Stimulated activated effector memory CD8-positive, alpha-beta T cell treated with anti-CD3 and anti-CD28 coated beads, Interleukin-12 subunit alpha, Interleukin-12 subunit beta, amount 100 ng/mL, for 72 hours (primary cell): ENCODE data around the gene GMPS.
A peak's percentile ranks its signal among the peaks of the same experiment; 100 is the strongest.

Experiments used
- ATAC-seq: fragments of 150-1000 bp; cut with Tn5 transposase; 2 replicates; pipeline ENCODE4 v1.10.0; 2021
- DNase-seq, 2 donors: peaks; one replicate each; pipeline ENCODE4 v3.0.0; 2021 to 2022; ENCODE audit warnings: low spot score in 2 of 2
- H3K27ac Mint-ChIP-seq: one replicate; pipeline ENCODE4 v1.8.0; 2022; ENCODE audit warnings: mild to moderate bottlenecking, mixed read lengths
- H3K36me3 Mint-ChIP-seq: one replicate; pipeline ENCODE4 v1.8.0; 2022; ENCODE audit warnings: mild to moderate bottlenecking, mixed read lengths
- H3K4me1 Mint-ChIP-seq: one replicate; pipeline ENCODE4 v1.8.0; 2022; ENCODE audit warnings: mixed read lengths
- H3K4me3 Mint-ChIP-seq: one replicate; pipeline ENCODE4 v1.8.0; 2022; ENCODE audit warnings: mild to moderate bottlenecking, mixed read lengths
- H3K9me3 Mint-ChIP-seq: one replicate; pipeline ENCODE4 v1.8.0; 2022; ENCODE audit warnings: mixed read lengths

Gene GMPS

GRCh38 chr3:155890671-155891190 lies 20.3 kb downstream of the GMPS start:
- Mint-ChIP-seq H3K4me1 (peaks cover 27% of the 10 kb centered on the region), H3K27ac (no peak overlapping the region), H3K4me3 (no peak overlapping the region), H3K9me3 (no peaks in the 10 kb centered on the region), H3K36me3 (peaks cover 34% of the 10 kb centered on the region)
- ATAC-seq, result no peak
- DNase-seq, result no peak

GRCh38 chr3:155891321-155891720 lies 20.9 kb downstream of the GMPS start:
- Mint-ChIP-seq H3K27ac (no peak overlapping the region), H3K36me3 (peaks cover 40% of the 10 kb centered on the region), H3K4me3 (no peak overlapping the region), H3K9me3 (no peaks in the 10 kb centered on the region), H3K4me1 (peaks cover 27% of the 10 kb centered on the region)
- ATAC-seq (no peak), DNase-seq (no peak)

GRCh38 chr3:155895379-155895900 lies 25.0 kb downstream of the GMPS start:
- DNase-seq (no peak), ATAC-seq (no peak)
- Mint-ChIP-seq H3K9me3 (no peaks in the 10 kb centered on the region), H3K4me3 (no peak overlapping the region), H3K27ac (no peak overlapping the region), H3K4me1 (peaks cover 6% of the 10 kb centered on the region), H3K36me3 (peaks cover 81% of the 10 kb centered on the region)

- ATAC-seq (no peak), DNase-seq (no peak)
- H3K9me3 Mint-ChIP-seq, result peaks cover 7% of the 10 kb centered on the region
- peaks cover 94% of the 10 kb centered on the region for H3K36me3 Mint-ChIP-seq
- H3K27ac Mint-ChIP-seq, result no peak overlapping the region
- peaks cover 14% of the 10 kb centered on the region for H3K4me1 Mint-ChIP-seq
- H3K4me3 Mint-ChIP-seq, result no peak overlapping the region
Measured at GRCh38 chr3:155906900-155907299, 36.5 kb downstream of the GMPS start.

GRCh38 chr3:155908086-155908485 lies 37.6 kb downstream of the GMPS start:
- Mint-ChIP-seq H3K4me1 (peaks cover 14% of the 10 kb centered on the region), H3K36me3 (peaks cover 99% of the 10 kb centered on the region), H3K4me3 (peak overlapping the region; percentile 1), H3K9me3 (peaks cover 7% of the 10 kb centered on the region), H3K27ac (peak overlapping the region; percentile 64)
- DNase-seq (no peak), ATAC-seq (peak; percentile 34)

GRCh38 chr3:155908605-155909004 lies 38.2 kb downstream of the GMPS start:
- Mint-ChIP-seq H3K4me1 (peaks cover 14% of the 10 kb centered on the region), H3K27ac (peak overlapping the region; percentile 64), H3K36me3 (peaks cover 99% of the 10 kb centered on the region), H3K4me3 (no peak overlapping the region), H3K9me3 (peaks cover 7% of the 10 kb centered on the region)
- ATAC-seq (no peak), DNase-seq (no peak)

- no peak for DNase-seq
- Mint-ChIP-seq H3K4me1 (peaks cover 14% of the 10 kb centered on the region), H3K9me3 (peaks cover 7% of the 10 kb centered on the region), H3K27ac (no peak overlapping the region), H3K36me3 (peaks cover 99% of the 10 kb centered on the region), H3K4me3 (no peak overlapping the region)
- no peak for ATAC-seq
Measured at GRCh38 chr3:155912090-155912489, 41.6 kb downstream of the GMPS start.

- Mint-ChIP-seq H3K36me3 (peaks cover 99% of the 10 kb centered on the region), H3K27ac (no peak overlapping the region), H3K4me3 (no peak overlapping the region), H3K4me1 (peaks cover 10% of the 10 kb centered on the region), H3K9me3 (peaks cover 5% of the 10 kb centered on the region)
- DNase-seq, result no peak
- ATAC-seq, result no peak
Measured at GRCh38 chr3:155912579-155913190, 42.2 kb downstream of the GMPS start.

- no peak for ATAC-seq
- Mint-ChIP-seq H3K4me3 (no peak overlapping the region), H3K36me3 (peaks cover 97% of the 10 kb centered on the region), H3K9me3 (no peaks in the 10 kb centered on the region), H3K4me1 (no peaks in the 10 kb centered on the region), H3K27ac (no peak overlapping the region)
- DNase-seq, result no peak
Measured at GRCh38 chr3:155917781-155918180, 47.3 kb downstream of the GMPS start.

- no peak for DNase-seq
- H3K27ac Mint-ChIP-seq, result no peak overlapping the region
- peaks cover 98% of the 10 kb centered on the region for H3K36me3 Mint-ChIP-seq
- ATAC-seq, result no peak
- no peak overlapping the region for H3K4me3 Mint-ChIP-seq
- H3K4me1 Mint-ChIP-seq, result no peaks in the 10 kb centered on the region
- no peaks in the 10 kb centered on the region for H3K9me3 Mint-ChIP-seq
Measured at GRCh38 chr3:155919728-155920127, 49.3 kb downstream of the GMPS start.

- ATAC-seq (no peak), DNase-seq (no peak)
- no peaks in the 10 kb centered on the region for H3K4me1 Mint-ChIP-seq
- H3K36me3 Mint-ChIP-seq, result peaks cover 98% of the 10 kb centered on the region
- H3K9me3 Mint-ChIP-seq, result no peaks in the 10 kb centered on the region
- no peak overlapping the region for H3K4me3 Mint-ChIP-seq
- H3K27ac Mint-ChIP-seq, result no peak overlapping the region
Measured at GRCh38 chr3:155921486-155921885, 51.0 kb downstream of the GMPS start.

GRCh38 chr3:155934230-155934629 lies 63.8 kb downstream of the GMPS start:
- Mint-ChIP-seq H3K4me3 (no peak overlapping the region), H3K27ac (no peak overlapping the region), H3K36me3 (peaks cover 81% of the 10 kb centered on the region), H3K9me3 (no peaks in the 10 kb centered on the region), H3K4me1 (no peaks in the 10 kb centered on the region)
- no peak for DNase-seq
- no peak for ATAC-seq

- Mint-ChIP-seq H3K9me3 (no peaks in the 10 kb centered on the region), H3K4me3 (no peak overlapping the region), H3K36me3 (peaks cover 73% of the 10 kb centered on the region), H3K27ac (peak overlapping the region; percentile 9), H3K4me1 (no peaks in the 10 kb centered on the region)
- ATAC-seq (no peak), DNase-seq (no peak)
Measured at GRCh38 chr3:155938409-155938808, 68.0 kb downstream of the GMPS start.

GRCh38 chr3:155941354-155941753 lies 70.9 kb downstream of the GMPS start:
- Mint-ChIP-seq H3K4me1 (no peaks in the 10 kb centered on the region), H3K27ac (no peak overlapping the region), H3K4me3 (no peak overlapping the region), H3K36me3 (peaks cover 48% of the 10 kb centered on the region), H3K9me3 (no peaks in the 10 kb centered on the region)
- ATAC-seq, result no peak
- DNase-seq, result no peak

GRCh38 chr3:155944081-155944480 lies 73.6 kb downstream of the GMPS start:
- ATAC-seq (no peak), DNase-seq (no peak)
- Mint-ChIP-seq H3K36me3 (peaks cover 21% of the 10 kb centered on the region), H3K9me3 (no peaks in the 10 kb centered on the region), H3K27ac (no peak overlapping the region), H3K4me3 (no peak overlapping the region), H3K4me1 (no peaks in the 10 kb centered on the region)

- Mint-ChIP-seq H3K4me1 (no peaks in the 10 kb centered on the region), H3K36me3 (peaks cover 5% of the 10 kb centered on the region), H3K9me3 (no peaks in the 10 kb centered on the region), H3K27ac (no peak overlapping the region), H3K4me3 (no peak overlapping the region)
- DNase-seq, result no peak
- no peak for ATAC-seq
Measured at GRCh38 chr3:155946178-155946577, 75.7 kb downstream of the GMPS start.
